ENCODE measurements around the gene NRAP. TPM values are rescaled to one million over a fixed set of nuclear protein-coding genes. Genes with fewer than 3 reads are reported as not detected.

Gene NRAP
- total RNA-seq, 1 experiment from 2014 or later: not detected

- no TSS peak for BruUV-seq (replicated peaks)
- no peak overlapping the region for H3K4me3 ChIP-seq (ENCODE audit: low read depth in 2 of 2, low read length in 2 of 2)
- POLR2A ChIA-PET: no interaction called here
- in situ Hi-C loops (cut with HindIII; ENCODE audit: low pct_unique_long_range_greater_than_20kb, low sequenced_read_pairs): no loop called here
- no peaks in the 10 kb centered on the region for H3K4me1 ChIP-seq (ENCODE audit: control insufficient read depth, insufficient read depth, low read length)
- no peaks in the 10 kb centered on the region for H3K9me3 ChIP-seq (ENCODE audit: control insufficient read depth, insufficient read depth, low read depth, low read length)
- DNase-seq (ENCODE audit: low read depth, low spot score) (no peak), ATAC-seq (no peak)
- H3K27me3 ChIP-seq (ENCODE audit: control insufficient read depth, insufficient read depth, low read length): no peaks in the 10 kb centered on the region
- no peaks in the 10 kb centered on the region for H3K36me3 ChIP-seq (ENCODE audit: control insufficient read depth, insufficient read depth, low read length)
- H3K27ac ChIP-seq (ENCODE audit: low read length): no peak overlapping the region
- TF ChIP-seq TCF7L2 (IDR thresholded peaks at IDR 0.05; ENCODE audit: low read depth, low read length): no peak
- TF ChIP-seq SIN3A (IDR thresholded peaks at IDR 0.05; ENCODE audit: borderline replicate concordance, insufficient read depth, low read depth, low read length): no peak
- TF ChIP-seq POLR2AphosphoS5 (IDR thresholded peaks at IDR 0.05; ENCODE audit: low read depth, low read length): no peak
- no peak for TF ChIP-seq REST (IDR thresholded peaks at IDR 0.05; ENCODE audit: insufficient read depth in 1 of 2, low read depth in 2 of 2, low read length in 1 of 2)
- TF ChIP-seq, protein P1, sequence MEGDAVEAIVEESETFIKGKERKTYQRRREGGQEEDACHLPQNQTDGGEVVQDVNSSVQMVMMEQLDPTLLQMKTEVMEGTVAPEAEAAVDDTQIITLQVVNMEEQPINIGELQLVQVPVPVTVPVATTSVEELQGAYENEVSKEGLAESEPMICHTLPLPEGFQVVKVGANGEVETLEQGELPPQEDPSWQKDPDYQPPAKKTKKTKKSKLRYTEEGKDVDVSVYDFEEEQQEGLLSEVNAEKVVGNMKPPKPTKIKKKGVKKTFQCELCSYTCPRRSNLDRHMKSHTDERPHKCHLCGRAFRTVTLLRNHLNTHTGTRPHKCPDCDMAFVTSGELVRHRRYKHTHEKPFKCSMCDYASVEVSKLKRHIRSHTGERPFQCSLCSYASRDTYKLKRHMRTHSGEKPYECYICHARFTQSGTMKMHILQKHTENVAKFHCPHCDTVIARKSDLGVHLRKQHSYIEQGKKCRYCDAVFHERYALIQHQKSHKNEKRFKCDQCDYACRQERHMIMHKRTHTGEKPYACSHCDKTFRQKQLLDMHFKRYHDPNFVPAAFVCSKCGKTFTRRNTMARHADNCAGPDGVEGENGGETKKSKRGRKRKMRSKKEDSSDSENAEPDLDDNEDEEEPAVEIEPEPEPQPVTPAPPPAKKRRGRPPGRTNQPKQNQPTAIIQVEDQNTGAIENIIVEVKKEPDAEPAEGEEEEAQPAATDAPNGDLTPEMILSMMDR (IDR thresholded peaks at IDR 0.05): no peak
- CTCF ChIA-PET: no interaction called here
- intact Hi-C loops (cut with micrococcal nuclease; ENCODE audit: unreplicated experiment): no loop called here
Measured at GRCh38 chr10:113712755-113713639, 49.2 kb upstream of the NRAP start.

- Histone ChIP-seq H3K4me1 (ENCODE audit: control insufficient read depth, insufficient read depth, low read length) (no peaks in the 10 kb centered on the region), H3K27ac (ENCODE audit: low read length) (no peak overlapping the region), H3K36me3 (ENCODE audit: control insufficient read depth, insufficient read depth, low read length) (no peaks in the 10 kb centered on the region), H3K9me3 (ENCODE audit: control insufficient read depth, insufficient read depth, low read depth, low read length) (no peaks in the 10 kb centered on the region), H3K27me3 (ENCODE audit: control insufficient read depth, insufficient read depth, low read length) (no peaks in the 10 kb centered on the region), H3K4me3 (ENCODE audit: low read depth in 2 of 2, low read length in 2 of 2) (no peak overlapping the region)
- in situ Hi-C loops (cut with HindIII; ENCODE audit: low pct_unique_long_range_greater_than_20kb, low sequenced_read_pairs): no loop called here
- ChIA-PET CTCF (no interaction called here), POLR2A (no interaction called here)
- no TSS peak for BruUV-seq (replicated peaks)
- ATAC-seq (no peak), DNase-seq (ENCODE audit: low read depth, low spot score) (no peak)
- TF ChIP-seq SIN3A (IDR thresholded peaks at IDR 0.05; ENCODE audit: borderline replicate concordance, insufficient read depth, low read depth, low read length): no peak
- no peak for TF ChIP-seq REST (IDR thresholded peaks at IDR 0.05; ENCODE audit: insufficient read depth in 1 of 2, low read depth in 2 of 2, low read length in 1 of 2)
- no peak for TF ChIP-seq POLR2AphosphoS5 (IDR thresholded peaks at IDR 0.05; ENCODE audit: low read depth, low read length)
- no peak for TF ChIP-seq TCF7L2 (IDR thresholded peaks at IDR 0.05; ENCODE audit: low read depth, low read length)
- TF ChIP-seq, protein P1 (IDR thresholded peaks at IDR 0.05): no peak
- intact Hi-C loops (cut with micrococcal nuclease; ENCODE audit: unreplicated experiment): no loop called here
Measured at GRCh38 chr10:113712024-113712423, 48.2 kb upstream of the NRAP start.

Data from Panc1 (cell line).